Measurements from ENCODE around the gene WSB1.

- TF ChIP-seq POLR2A (IDR thresholded peaks at IDR 0.05; ENCODE audit: low read depth, low read length) (no peak), POLR2AphosphoS5 (IDR thresholded peaks at IDR 0.05; ENCODE audit: low read depth, low read length) (no peak)
These were observed 2.9 kb upstream of the WSB1 start for GRCh38 chr17:27290916-27291598.

Measured in GM12892 (cell line).